GM12878 (cell line): ENCODE measurements around the gene KCNQ1. TPM values are rescaled to one million over a fixed set of nuclear protein-coding genes. Genes with fewer than 3 reads are reported as not detected.

Source experiments
- ATAC-seq: fragments of 200-7000 bp; cut with Tn5 transposase; 3 replicates; pipeline ENCODE4 v1.9.1; 2020; ENCODE audit warnings: mild to moderate bottlenecking, moderate library complexity
- BruUV-seq: library from RNA; stranded (reverse); fragments of 400-500 nt; replicated peaks from 2 replicates; lab custom pipeline; 2021; lab: Mats Ljungman, UMichigan
- CTCF ChIA-PET: fragments of 300-600 bp; sonication (Branson Sonifier 250); formaldehyde crosslinking; extraction: SDS; loops from one replicate; lab custom pipeline; 2021; ENCODE audit warnings: inconsistent platforms; lab: Yijun Ruan, JAX
- POLR2A ChIA-PET: fragments of 350-600 bp; formaldehyde crosslinking; extraction: SDS; loops from one replicate; lab custom pipeline; 2021; ENCODE audit warnings: inconsistent platforms; lab: Charles Lee
- RAD21 ChIA-PET: fragments of 300-600 bp; sonication (Branson Sonifier 250); formaldehyde crosslinking; loops from one replicate; lab custom pipeline; 2023; ENCODE audit warnings: antibody characterized with exemption; ENCODE audit not compliant: unreplicated experiment; lab: Charles Lee
- SMC1A ChIA-PET: fragments of 300-600 bp; sonication (Branson Sonifier 250); formaldehyde crosslinking; loops from one replicate; lab custom pipeline; 2023; ENCODE audit not compliant: unreplicated experiment, uncharacterized antibody; lab: Charles Lee
- DNase-seq: peaks from one replicate; pipeline ENCODE4 v3.0.0-alpha.2; 2011; ENCODE audit warnings: low read depth, low spot score
- FAIRE-seq: peaks from 3 replicates; lab custom pipeline; 2011; peaks lifted over from hg19 to GRCh38; lab: Jason Lieb, UNC
- H2AFZ ChIP-seq: 2 replicates; pipeline ENCODE4 v1.6.0; 2011; ENCODE audit warnings: low read depth, low read length, control low read depth; ENCODE audit not compliant: control insufficient read depth
- H3K27ac ChIP-seq: 2 replicates; pipeline ENCODE4 v1.5.1; 2011; ENCODE audit warnings: control low read depth; ENCODE audit not compliant: control insufficient read depth, insufficient read depth
- H3K27me3 ChIP-seq, 2 experiments: replicated peaks in 1 of 2; 2 replicates each; pipeline versions ENCODE4 v1.6.0 to v1.6.1; 2011; ENCODE audit warnings: low read length in 1 of 2; ENCODE audit not compliant: control insufficient read depth in 2 of 2, insufficient read depth in 2 of 2
- H3K36me3 ChIP-seq, 2 experiments: 2 replicates each; pipeline ENCODE4 v1.5.1; 2011; ENCODE audit warnings: low read length in 1 of 2; ENCODE audit not compliant: control insufficient read depth in 2 of 2, insufficient read depth in 2 of 2
- H3K4me1 ChIP-seq: 2 replicates; pipeline ENCODE4 v1.6.1; 2011; ENCODE audit warnings: mild to moderate bottlenecking, low read length, moderate library complexity, mixed read lengths; ENCODE audit not compliant: control insufficient read depth, insufficient read depth
- H3K4me2 ChIP-seq: 2 replicates; pipeline ENCODE4 v1.6.0; 2011; ENCODE audit warnings: control low read depth; ENCODE audit not compliant: control insufficient read depth, insufficient read depth
- H3K4me3 ChIP-seq: fragments of 200-600 bp; sonication (generic); 2 replicates; pipeline ENCODE4 v1.5.1; 2016
- H3K79me2 ChIP-seq: 2 replicates; pipeline ENCODE4 v1.6.0; 2011; ENCODE audit warnings: low read length; ENCODE audit not compliant: control insufficient read depth, insufficient read depth
- H3K9ac ChIP-seq: 2 replicates; pipeline ENCODE4 v1.8.0; 2011; ENCODE audit warnings: low read length, control low read depth, mixed read lengths; ENCODE audit not compliant: control insufficient read depth, insufficient read depth
- H3K9me3 ChIP-seq: replicated peaks from 3 replicates; pipeline ENCODE4 v1.5.1; 2011; ENCODE audit warnings: mild to moderate bottlenecking, low read length; ENCODE audit not compliant: control insufficient read depth, insufficient read depth
- H4K20me1 ChIP-seq: 2 replicates; pipeline ENCODE4 v1.6.0; 2011; ENCODE audit not compliant: control insufficient read depth, insufficient read depth
- BCL11A ChIP-seq: IDR thresholded peaks from 2 replicates; pipeline ENCODE4 v1.6.1; 2011; ENCODE audit warnings: low read depth, low read length
- BRCA1 ChIP-seq: IDR thresholded peaks from 2 replicates; pipeline ENCODE4 v1.6.1; 2011; ENCODE audit warnings: low read depth, low read length, improper control_type of control experiment
- CHD1 ChIP-seq: IDR thresholded peaks from 2 replicates; pipeline ENCODE4 v1.6.1; 2012; ENCODE audit warnings: low read depth, low read length, improper control_type of control experiment
- CTCF ChIP-seq, 3 experiments: IDR thresholded peaks in 2 of 3; conservative IDR thresholded peaks in 1 of 3; 2 replicates each; pipeline ENCODE4 v1.5.1; 2011; ENCODE audit warnings: low read depth in 3 of 3, low read length in 3 of 3, mild to moderate bottlenecking in 3 of 3, control low read depth in 2 of 3, moderate library complexity in 2 of 3, inconsistent platforms in 1 of 3, mixed read lengths in 1 of 3; ENCODE audit not compliant: control insufficient read depth in 2 of 3, insufficient read depth in 1 of 3; ENCODE audit errors: extremely low read depth in 1 of 3
- HCFC1 ChIP-seq: fragments of 150-350 bp; IDR thresholded peaks from 2 replicates; pipeline ENCODE4 v1.6.1; 2014; ENCODE audit warnings: low read length
- HDAC6 ChIP-seq: fragments of 200-600 bp; sonication (generic); IDR thresholded peaks from one replicate; pipeline ENCODE4 v1.8.0; 2017; ENCODE audit warnings: antibody characterized with exemption; ENCODE audit not compliant: unreplicated experiment
- JUND ChIP-seq: IDR thresholded peaks from 2 replicates; pipeline ENCODE4 v1.6.1; 2012; ENCODE audit warnings: low read depth, mild to moderate bottlenecking, low read length, improper control_type of control experiment, moderate library complexity
- MTA3 ChIP-seq: IDR thresholded peaks from 2 replicates; pipeline ENCODE4 v1.6.1; 2012; ENCODE audit warnings: low read length, inconsistent platforms, borderline replicate concordance
- SMARCA5 ChIP-seq: fragments of 450-650 bp; IDR thresholded peaks from 2 replicates; pipeline ENCODE4 v1.6.1; 2017; ENCODE audit warnings: mild to moderate bottlenecking
- SREBF1 ChIP-seq: IDR thresholded peaks from 2 replicates; pipeline ENCODE4 v1.6.1; 2012; ENCODE audit warnings: mild to moderate bottlenecking, low read length
- WGBS: methylation state at CpG from one replicate; pipeline ENCODE4 v1.1.6; 2016; ENCODE audit warnings: low lambda C conversion rate; ENCODE audit not compliant: insufficient replicate concordance, insufficient coverage; ENCODE audit errors: missing lambda C conversion rate; 5-methylcytosine and 5-hydroxymethylcytosine counted together
- in situ Hi-C: fragments of 300-500 bp; cut with MboI; formaldehyde crosslinking; loops from 9 replicates; pipeline ENCODE4 v1.14.3; 2018; ENCODE audit warnings: mixed read lengths
- intact Hi-C: fragments of 100-400 bp; cut with micrococcal nuclease; formaldehyde crosslinking; loops from one replicate; pipeline ENCODE4 v1.14.2; 2022; ENCODE audit not compliant: unreplicated experiment
- polyA plus RNA-seq, 11 experiments: library from polyadenylated mRNA; depleted of rRNA in 4 of 11; unstranded in 6 of 11; stranded (reverse) in 5 of 11; fragments of >200 nt; fragmentation: Nextera tagmentation in 4 of 11; fragmentation: Illumina TruSeq in 1 of 11; extraction: Ambion mirVana in 4 of 11; extraction: Trizol in 1 of 11; gene quantifications; 1 replicate in 1 of 11; 2 replicates in 10 of 11; pipeline versions ENCODE4 v1.2.1 to v1.2.3, GENCODE V29; 2011 to 2016; ENCODE audit warnings: inconsistent platforms in 2 of 11, missing spikeins in 2 of 11, low read depth in 1 of 11
- total RNA-seq, 4 experiments: library from RNA; depleted of rRNA in 3 of 4; stranded (reverse); fragments of >200 nt in 3 of 4; fragmentation: Illumina TruSeq in 1 of 4; extraction: Trizol in 1 of 4; gene quantifications; 2 replicates each; pipeline versions ENCODE4 v1.2.1 to v1.2.3, GENCODE V29; 2013 to 2021
- TF ChIP-seq, protein P1 (sequence below): fragments of 450-650 bp; formaldehyde crosslinking; IDR thresholded peaks from 2 replicates; pipeline ENCODE4 v1.4.0; 2022; ENCODE audit warnings: mild to moderate bottlenecking, moderate library complexity
- TF ChIP-seq, protein P2 (sequence below): IDR thresholded peaks from 2 replicates; pipeline ENCODE4 v1.6.1; 2011; ENCODE audit warnings: low read depth, mild to moderate bottlenecking, low read length, moderate library complexity, borderline replicate concordance; ENCODE audit errors: extremely low read depth

The KCNQ1 gene
- total and polyA plus RNA-seq, 10 of the 15 experiments (the other 5 are each of a cell fraction or from before 2014, with no cell fraction given), result 0.03 to 0.15 (median 0.12) TPM; not detected in 7

DNA sequence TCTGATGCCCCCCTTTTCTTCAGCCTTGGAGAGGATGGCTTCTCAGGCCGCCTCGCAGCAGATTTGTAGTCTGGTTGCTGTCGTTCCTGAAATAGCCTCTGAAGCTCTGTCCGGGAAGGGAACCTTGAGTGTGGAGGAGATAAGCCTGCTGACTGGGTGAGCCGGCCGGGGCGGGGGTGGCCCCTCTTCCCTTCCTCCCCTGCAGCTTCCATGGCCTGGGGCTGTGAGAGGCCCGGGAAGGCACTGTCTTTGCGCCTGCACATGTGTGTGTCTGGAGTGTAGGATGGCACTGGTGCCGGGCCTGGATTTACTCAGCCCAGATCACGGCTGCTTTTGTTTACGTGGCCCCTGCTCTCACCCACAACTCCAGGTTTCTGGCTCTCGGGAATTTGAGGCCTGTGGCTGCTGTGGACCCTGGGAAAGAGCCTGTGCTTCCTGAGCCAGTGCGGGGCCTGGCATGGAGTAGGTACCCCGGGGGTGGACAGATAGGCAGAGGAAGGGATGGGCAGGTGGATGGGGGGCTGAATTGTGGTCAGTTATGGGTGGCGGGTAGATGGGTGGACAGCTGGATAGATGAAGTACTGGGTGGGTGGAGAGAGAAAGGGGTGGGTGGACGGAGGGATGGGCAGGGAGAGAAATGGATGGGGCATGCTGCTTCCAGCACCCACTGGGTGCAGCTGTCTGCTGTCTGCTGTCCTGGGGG, 16.6 kb downstream of the KCNQ1 start:
- in situ Hi-C loops, result no loop called here
- H3K4me3 ChIP-seq, result no peak overlapping the region
- POLR2A ChIA-PET, result no interaction called here
- no peak overlapping the region for H3K9ac ChIP-seq
- TF ChIP-seq BRCA1 (no peak), HCFC1 (no peak), SMARCA5 (no peak), BCL11A (no peak), CTCF (IDR thresholded peaks at IDR 0.05 in 2 of 3, conservative IDR thresholded peaks at IDR 0.05 in 1 of 3; ENCODE audit: control insufficient read depth in 2 of 3, extremely low read depth in 1 of 3, insufficient read depth in 1 of 3, low read depth in 3 of 3, low read length in 3 of 3) (no peak), CHD1 (no peak), SREBF1 (no peak), HDAC6 (no peak), MTA3 (no peak), JUND (no peak)
- TF ChIP-seq, protein P1, sequence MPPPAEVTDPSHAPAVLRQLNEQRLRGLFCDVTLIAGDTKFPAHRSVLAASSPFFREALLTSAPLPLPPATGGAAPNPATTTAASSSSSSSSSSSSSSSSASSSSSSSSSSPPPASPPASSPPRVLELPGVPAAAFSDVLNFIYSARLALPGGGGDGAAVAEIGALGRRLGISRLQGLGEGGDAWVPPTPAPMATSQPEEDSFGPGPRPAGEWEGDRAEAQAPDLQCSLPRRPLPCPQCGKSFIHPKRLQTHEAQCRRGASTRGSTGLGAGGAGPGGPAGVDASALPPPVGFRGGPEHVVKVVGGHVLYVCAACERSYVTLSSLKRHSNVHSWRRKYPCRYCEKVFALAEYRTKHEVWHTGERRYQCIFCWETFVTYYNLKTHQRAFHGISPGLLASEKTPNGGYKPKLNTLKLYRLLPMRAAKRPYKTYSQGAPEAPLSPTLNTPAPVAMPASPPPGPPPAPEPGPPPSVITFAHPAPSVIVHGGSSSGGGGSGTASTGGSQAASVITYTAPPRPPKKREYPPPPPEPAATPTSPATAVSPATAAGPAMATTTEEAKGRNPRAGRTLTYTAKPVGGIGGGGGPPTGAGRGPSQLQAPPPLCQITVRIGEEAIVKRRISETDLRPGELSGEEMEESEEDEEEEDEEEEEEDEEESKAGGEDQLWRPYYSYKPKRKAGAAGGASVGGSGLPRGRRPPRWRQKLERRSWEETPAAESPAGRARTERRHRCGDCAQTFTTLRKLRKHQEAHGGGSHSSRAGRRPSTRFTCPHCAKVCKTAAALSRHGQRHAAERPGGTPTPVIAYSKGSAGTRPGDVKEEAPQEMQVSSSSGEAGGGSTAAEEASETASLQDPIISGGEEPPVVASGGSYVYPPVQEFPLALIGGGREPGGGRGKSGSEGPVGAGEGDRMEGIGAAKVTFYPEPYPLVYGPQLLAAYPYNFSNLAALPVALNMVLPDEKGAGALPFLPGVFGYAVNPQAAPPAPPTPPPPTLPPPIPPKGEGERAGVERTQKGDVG (CRISPR knock-in tag), result no peak
- TF ChIP-seq, protein P2, sequence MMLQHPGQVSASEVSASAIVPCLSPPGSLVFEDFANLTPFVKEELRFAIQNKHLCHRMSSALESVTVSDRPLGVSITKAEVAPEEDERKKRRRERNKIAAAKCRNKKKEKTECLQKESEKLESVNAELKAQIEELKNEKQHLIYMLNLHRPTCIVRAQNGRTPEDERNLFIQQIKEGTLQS, result no peak
- TF ChIP-seq, all 136 proteins: peak for 0
- H3K4me1 ChIP-seq, result no peaks in the 10 kb centered on the region
- no peak overlapping the region for H3K27ac ChIP-seq
- SMC1A ChIA-PET, result no interaction called here
- no peaks in the 10 kb centered on the region for H3K9me3 ChIP-seq
- no TSS peak for BruUV-seq
- H4K20me1 ChIP-seq, result no peaks in the 10 kb centered on the region
- FAIRE-seq (no peak), DNase-seq (no peak), ATAC-seq (no peak)
- CTCF ChIA-PET, result no interaction called here
- no peak overlapping the region for H3K4me2 ChIP-seq
- RAD21 ChIA-PET, result interaction anchor here (0.6 kb wide), 1 partner anchor 309 kb away, joined by 3 read pairs; no protein-coding TSS in a partner anchor
- WGBS, result 33% methylated on average over 15 of the region's 17 CpGs
- H2AFZ ChIP-seq, result no peak overlapping the region
- intact Hi-C loops, result no loop called here
- H3K27me3 ChIP-seq, result no peaks in the 10 kb centered on the region; a peak in 1 of 4 replicates
- no peaks in the 10 kb centered on the region for H3K79me2 ChIP-seq
- no peaks in the 10 kb centered on the region for H3K36me3 ChIP-seq
